WTC11 (cell line): Measurements from ENCODE around the gene MTUS2. TPM values are rescaled to one million over a fixed set of nuclear protein-coding genes. Genes with fewer than 3 reads are reported as not detected.

Experiments
- ATAC-seq: fragments of 200-7000 bp; cut with Tn5 transposase; 2 replicates; pipeline ENCODE4 v1.10.0; 2021; ENCODE audit warnings: mild to moderate bottlenecking, moderate library complexity
- CTCF ChIA-PET: fragments of 300-600 bp; sonication (Branson Sonifier 250); formaldehyde crosslinking; loops from one replicate; lab custom pipeline; 2021; ENCODE audit warnings: antibody characterized with exemption; lab: Charles Lee
- POLR2A ChIA-PET: fragments of 350-600 bp; sonication (Branson Sonifier 250); formaldehyde crosslinking; loops from one replicate; lab custom pipeline; 2021; ENCODE audit warnings: antibody characterized with exemption; lab: Charles Lee
- DNase-seq: peaks from one replicate; pipeline ENCODE4 v3.0.0; 2021; ENCODE audit warnings: low spot score
- H3K27ac Mint-ChIP-seq: 2 replicates; pipeline ENCODE4 v1.8.0; 2021; ENCODE audit warnings: mixed read lengths
- H3K27me3 Mint-ChIP-seq: 2 replicates; pipeline ENCODE4 v1.8.0; 2021; ENCODE audit warnings: low read depth, mild to moderate bottlenecking, moderate library complexity, mixed read lengths
- H3K36me3 Mint-ChIP-seq: 2 replicates; pipeline ENCODE4 v1.8.0; 2021; ENCODE audit warnings: mixed read lengths
- H3K4me1 Mint-ChIP-seq: 2 replicates; pipeline ENCODE4 v1.8.0; 2022; ENCODE audit warnings: mixed read lengths
- H3K4me3 Mint-ChIP-seq: 2 replicates; pipeline ENCODE4 v1.8.0; 2021; ENCODE audit warnings: mild to moderate bottlenecking, moderate library complexity, mixed read lengths
- H3K9me3 Mint-ChIP-seq: 2 replicates; pipeline ENCODE4 v1.8.0; 2021; ENCODE audit warnings: mixed read lengths
- CREB1 ChIP-seq: sonication (generic); formaldehyde crosslinking; IDR thresholded peaks from 2 replicates; pipeline ENCODE4 v1.8.0; 2023; ENCODE audit warnings: mild to moderate bottlenecking, missing genetic modification reagents
- CREM ChIP-seq: sonication (generic); formaldehyde crosslinking; IDR thresholded peaks from 2 replicates; pipeline ENCODE4 v1.8.1; 2022; ENCODE audit warnings: mild to moderate bottlenecking, missing genetic modification reagents, moderate library complexity
- EMX1 ChIP-seq: fragments of 250-450 bp; sonication (Bioruptor Pico); IDR thresholded peaks from 2 replicates; pipeline ENCODE4 v1.8.0; 2021; ENCODE audit warnings: mild to moderate bottlenecking
- FOXK1 ChIP-seq: sonication (generic); formaldehyde crosslinking; IDR thresholded peaks from 2 replicates; pipeline ENCODE4 v1.8.0; 2022; ENCODE audit warnings: mild to moderate bottlenecking, moderate library complexity, missing genetic modification reagents
- GRHL2 ChIP-seq: fragments of 250-450 bp; sonication (Bioruptor Pico); IDR thresholded peaks from 2 replicates; pipeline ENCODE4 v1.8.0; 2022; ENCODE audit warnings: mild to moderate bottlenecking, moderate library complexity; ENCODE audit not compliant: insufficient replicate concordance, severe bottlenecking
- IRF2 ChIP-seq: sonication (generic); formaldehyde crosslinking; IDR thresholded peaks from 2 replicates; pipeline ENCODE4 v1.8.0; 2022; ENCODE audit warnings: low read depth, missing genetic modification reagents, borderline replicate concordance
- KAT7 ChIP-seq: sonication (generic); formaldehyde crosslinking; IDR thresholded peaks from 2 replicates; pipeline ENCODE4 v1.8.1; 2023; ENCODE audit warnings: missing genetic modification reagents, mild to moderate bottlenecking, borderline replicate concordance
- NFATC4 ChIP-seq: fragments of 250-450 bp; sonication (Bioruptor Pico); IDR thresholded peaks from 2 replicates; pipeline ENCODE4 v1.9.0; 2021; ENCODE audit warnings: mild to moderate bottlenecking
- OVOL2 ChIP-seq: fragments of 250-450 bp; sonication (Bioruptor Pico); IDR thresholded peaks from 2 replicates; pipeline ENCODE4 v1.9.0; 2021; ENCODE audit warnings: mild to moderate bottlenecking, borderline replicate concordance
- RORB ChIP-seq: fragments of 250-450 bp; sonication (Bioruptor Pico); IDR thresholded peaks from 2 replicates; pipeline ENCODE4 v1.9.0; 2021; ENCODE audit warnings: mild to moderate bottlenecking
- ZNF219 ChIP-seq: sonication (generic); formaldehyde crosslinking; IDR thresholded peaks from 2 replicates; pipeline ENCODE4 v1.8.0; 2023; ENCODE audit warnings: missing genetic modification reagents, mild to moderate bottlenecking, borderline replicate concordance
- ZNF317 ChIP-seq: sonication (generic); formaldehyde crosslinking; IDR thresholded peaks from 2 replicates; pipeline ENCODE4 v1.8.1; 2023; ENCODE audit warnings: low read depth, mild to moderate bottlenecking, moderate library complexity, missing genetic modification reagents, borderline replicate concordance
- ZNF416 ChIP-seq: fragments of 250-450 bp; sonication (Bioruptor Pico); IDR thresholded peaks from 2 replicates; pipeline ENCODE4 v1.9.0; 2021; ENCODE audit warnings: mild to moderate bottlenecking, inconsistent platforms
- total RNA-seq: library from RNA; stranded (reverse); gene quantifications from 3 replicates; pipeline ENCODE4 v1.2.3, GENCODE V29; 2021
- TF ChIP-seq, protein P1 (sequence below): sonication (generic); formaldehyde crosslinking; IDR thresholded peaks from 2 replicates; pipeline ENCODE4 v1.8.1; 2022; ENCODE audit warnings: missing genetic modification reagents, borderline replicate concordance
- TF ChIP-seq, protein P2 (sequence below): fragments of 250-450 bp; sonication (Bioruptor Pico); IDR thresholded peaks from 2 replicates; pipeline ENCODE4 v1.8.0; 2021; ENCODE audit warnings: mild to moderate bottlenecking
- TF ChIP-seq, protein P3 (sequence below): sonication (generic); formaldehyde crosslinking; IDR thresholded peaks from 2 replicates; pipeline ENCODE4 v1.8.0; 2022; ENCODE audit warnings: mild to moderate bottlenecking, missing genetic modification reagents
- TF ChIP-seq, protein P4 (sequence below): sonication (generic); formaldehyde crosslinking; conservative IDR thresholded peaks from 2 replicates; pipeline ENCODE4 v1.8.1; 2022; ENCODE audit warnings: mild to moderate bottlenecking, missing genetic modification reagents
- TF ChIP-seq, protein P5 (sequence below): sonication (generic); formaldehyde crosslinking; IDR thresholded peaks from 2 replicates; pipeline ENCODE4 v1.8.1; 2023; ENCODE audit warnings: mild to moderate bottlenecking, missing genetic modification reagents
- TF ChIP-seq, protein P6 (sequence below): sonication (generic); formaldehyde crosslinking; IDR thresholded peaks from 2 replicates; pipeline ENCODE4 v1.8.1; 2023; ENCODE audit warnings: mild to moderate bottlenecking, missing genetic modification reagents
- TF ChIP-seq, protein P7 (sequence below): sonication (generic); formaldehyde crosslinking; IDR thresholded peaks from 2 replicates; pipeline ENCODE4 v1.8.1; 2022; ENCODE audit warnings: mild to moderate bottlenecking, missing genetic modification reagents, moderate library complexity, borderline replicate concordance
- TF ChIP-seq, protein P8 (sequence below): sonication (generic); formaldehyde crosslinking; IDR thresholded peaks from 2 replicates; pipeline ENCODE4 v1.8.0; 2022; ENCODE audit warnings: missing genetic modification reagents

Gene MTUS2
- total RNA-seq, 1 experiment from 2014 or later: 0.22 TPM

DNA sequence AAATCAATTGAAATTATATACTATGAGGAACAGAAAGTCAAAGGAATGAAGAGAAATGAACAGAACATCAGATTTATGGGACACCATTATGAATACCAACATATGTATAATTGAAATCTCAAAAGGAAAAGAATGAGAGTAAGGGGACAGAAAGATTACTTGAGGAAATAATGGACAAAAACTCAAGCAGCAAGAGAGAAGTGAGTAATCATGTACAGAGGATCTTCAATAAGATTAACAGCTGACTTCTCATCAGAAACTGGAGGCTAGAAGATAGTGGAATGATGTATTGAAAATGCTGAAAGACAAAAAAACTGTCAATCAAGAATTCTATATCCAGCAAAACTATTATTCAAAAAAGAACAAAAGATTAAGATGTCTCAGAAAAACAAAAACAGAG is 10.4 kb downstream of the MTUS2 start:
- CTCF ChIA-PET: no interaction called here
- Mint-ChIP-seq H3K9me3 (peaks cover 51% of the 10 kb centered on the region), H3K4me1 (no peaks in the 10 kb centered on the region), H3K27me3 (peaks cover 16% of the 10 kb centered on the region), H3K36me3 (peaks cover 31% of the 10 kb centered on the region), H3K27ac (no peak overlapping the region), H3K4me3 (no peak overlapping the region)
- POLR2A ChIA-PET: no interaction called here
- ATAC-seq: no peak
- TF ChIP-seq, protein P1, sequence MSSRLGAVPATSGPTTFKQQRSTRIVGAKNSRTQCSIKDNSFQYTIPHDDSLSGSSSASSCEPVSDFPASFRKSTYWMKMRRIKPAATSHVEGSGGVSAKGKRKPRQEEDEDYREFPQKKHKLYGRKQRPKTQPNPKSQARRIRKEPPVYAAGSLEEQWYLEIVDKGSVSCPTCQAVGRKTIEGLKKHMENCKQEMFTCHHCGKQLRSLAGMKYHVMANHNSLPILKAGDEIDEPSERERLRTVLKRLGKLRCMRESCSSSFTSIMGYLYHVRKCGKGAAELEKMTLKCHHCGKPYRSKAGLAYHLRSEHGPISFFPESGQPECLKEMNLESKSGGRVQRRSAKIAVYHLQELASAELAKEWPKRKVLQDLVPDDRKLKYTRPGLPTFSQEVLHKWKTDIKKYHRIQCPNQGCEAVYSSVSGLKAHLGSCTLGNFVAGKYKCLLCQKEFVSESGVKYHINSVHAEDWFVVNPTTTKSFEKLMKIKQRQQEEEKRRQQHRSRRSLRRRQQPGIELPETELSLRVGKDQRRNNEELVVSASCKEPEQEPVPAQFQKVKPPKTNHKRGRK: no peak
- TF ChIP-seq ZNF317: peak; percentile 94
- no peak for DNase-seq

DNA sequence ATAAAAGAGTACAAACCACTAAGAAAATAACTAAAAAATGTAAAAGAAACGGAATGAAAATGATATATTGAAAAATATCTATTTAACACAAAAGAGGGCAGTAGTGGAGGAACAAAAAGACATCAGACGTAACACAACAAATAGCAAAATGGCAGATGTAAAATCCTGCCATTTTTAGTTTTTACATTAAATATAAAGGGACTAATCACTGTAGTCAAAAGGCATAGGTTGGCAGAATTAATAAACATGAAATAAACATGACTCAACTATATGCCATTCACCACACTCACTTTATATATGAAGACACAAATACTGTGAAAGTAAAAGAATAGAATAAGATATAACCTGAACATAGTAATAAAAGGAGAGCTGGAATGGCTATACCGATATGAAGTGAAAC is 11.0 kb downstream of the MTUS2 start:
- no peaks in the 10 kb centered on the region for H3K4me1 Mint-ChIP-seq
- ATAC-seq: no peak
- DNase-seq: no peak
- H3K27ac Mint-ChIP-seq: no peak overlapping the region
- peaks cover 51% of the 10 kb centered on the region for H3K9me3 Mint-ChIP-seq
- peaks cover 31% of the 10 kb centered on the region for H3K36me3 Mint-ChIP-seq
- CTCF ChIA-PET: no interaction called here
- H3K4me3 Mint-ChIP-seq: no peak overlapping the region
- TF ChIP-seq FOXK1 (CRISPR knock-in tag) (no peak), KAT7 (CRISPR knock-in tag) (no peak), OVOL2 (CRISPR knock-in tag) (no peak), CREB1 (CRISPR knock-in tag) (no peak), ZNF219 (no peak), ZNF416 (no peak), GRHL2 (CRISPR knock-in tag) (no peak), EMX1 (CRISPR knock-in tag) (no peak), CREM (no peak), IRF2 (CRISPR knock-in tag) (no peak), RORB (CRISPR knock-in tag) (no peak), NFATC4 (CRISPR knock-in tag) (no peak)
- TF ChIP-seq, protein P2, sequence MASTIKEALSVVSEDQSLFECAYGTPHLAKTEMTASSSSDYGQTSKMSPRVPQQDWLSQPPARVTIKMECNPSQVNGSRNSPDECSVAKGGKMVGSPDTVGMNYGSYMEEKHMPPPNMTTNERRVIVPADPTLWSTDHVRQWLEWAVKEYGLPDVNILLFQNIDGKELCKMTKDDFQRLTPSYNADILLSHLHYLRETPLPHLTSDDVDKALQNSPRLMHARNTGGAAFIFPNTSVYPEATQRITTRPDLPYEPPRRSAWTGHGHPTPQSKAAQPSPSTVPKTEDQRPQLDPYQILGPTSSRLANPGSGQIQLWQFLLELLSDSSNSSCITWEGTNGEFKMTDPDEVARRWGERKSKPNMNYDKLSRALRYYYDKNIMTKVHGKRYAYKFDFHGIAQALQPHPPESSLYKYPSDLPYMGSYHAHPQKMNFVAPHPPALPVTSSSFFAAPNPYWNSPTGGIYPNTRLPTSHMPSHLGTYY: no peak
- TF ChIP-seq, protein P3, sequence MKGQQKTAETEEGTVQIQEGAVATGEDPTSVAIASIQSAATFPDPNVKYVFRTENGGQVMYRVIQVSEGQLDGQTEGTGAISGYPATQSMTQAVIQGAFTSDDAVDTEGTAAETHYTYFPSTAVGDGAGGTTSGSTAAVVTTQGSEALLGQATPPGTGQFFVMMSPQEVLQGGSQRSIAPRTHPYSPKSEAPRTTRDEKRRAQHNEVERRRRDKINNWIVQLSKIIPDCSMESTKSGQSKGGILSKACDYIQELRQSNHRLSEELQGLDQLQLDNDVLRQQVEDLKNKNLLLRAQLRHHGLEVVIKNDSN (CRISPR knock-in tag): no peak
- TF ChIP-seq, protein P4, sequence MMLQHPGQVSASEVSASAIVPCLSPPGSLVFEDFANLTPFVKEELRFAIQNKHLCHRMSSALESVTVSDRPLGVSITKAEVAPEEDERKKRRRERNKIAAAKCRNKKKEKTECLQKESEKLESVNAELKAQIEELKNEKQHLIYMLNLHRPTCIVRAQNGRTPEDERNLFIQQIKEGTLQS: no peak
- TF ChIP-seq, protein P5, sequence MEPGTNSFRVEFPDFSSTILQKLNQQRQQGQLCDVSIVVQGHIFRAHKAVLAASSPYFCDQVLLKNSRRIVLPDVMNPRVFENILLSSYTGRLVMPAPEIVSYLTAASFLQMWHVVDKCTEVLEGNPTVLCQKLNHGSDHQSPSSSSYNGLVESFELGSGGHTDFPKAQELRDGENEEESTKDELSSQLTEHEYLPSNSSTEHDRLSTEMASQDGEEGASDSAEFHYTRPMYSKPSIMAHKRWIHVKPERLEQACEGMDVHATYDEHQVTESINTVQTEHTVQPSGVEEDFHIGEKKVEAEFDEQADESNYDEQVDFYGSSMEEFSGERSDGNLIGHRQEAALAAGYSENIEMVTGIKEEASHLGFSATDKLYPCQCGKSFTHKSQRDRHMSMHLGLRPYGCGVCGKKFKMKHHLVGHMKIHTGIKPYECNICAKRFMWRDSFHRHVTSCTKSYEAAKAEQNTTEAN (CRISPR knock-in tag): no peak
- TF ChIP-seq, protein P6, sequence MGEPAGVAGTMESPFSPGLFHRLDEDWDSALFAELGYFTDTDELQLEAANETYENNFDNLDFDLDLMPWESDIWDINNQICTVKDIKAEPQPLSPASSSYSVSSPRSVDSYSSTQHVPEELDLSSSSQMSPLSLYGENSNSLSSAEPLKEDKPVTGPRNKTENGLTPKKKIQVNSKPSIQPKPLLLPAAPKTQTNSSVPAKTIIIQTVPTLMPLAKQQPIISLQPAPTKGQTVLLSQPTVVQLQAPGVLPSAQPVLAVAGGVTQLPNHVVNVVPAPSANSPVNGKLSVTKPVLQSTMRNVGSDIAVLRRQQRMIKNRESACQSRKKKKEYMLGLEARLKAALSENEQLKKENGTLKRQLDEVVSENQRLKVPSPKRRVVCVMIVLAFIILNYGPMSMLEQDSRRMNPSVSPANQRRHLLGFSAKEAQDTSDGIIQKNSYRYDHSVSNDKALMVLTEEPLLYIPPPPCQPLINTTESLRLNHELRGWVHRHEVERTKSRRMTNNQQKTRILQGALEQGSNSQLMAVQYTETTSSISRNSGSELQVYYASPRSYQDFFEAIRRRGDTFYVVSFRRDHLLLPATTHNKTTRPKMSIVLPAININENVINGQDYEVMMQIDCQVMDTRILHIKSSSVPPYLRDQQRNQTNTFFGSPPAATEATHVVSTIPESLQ: no peak
- TF ChIP-seq, protein P7, sequence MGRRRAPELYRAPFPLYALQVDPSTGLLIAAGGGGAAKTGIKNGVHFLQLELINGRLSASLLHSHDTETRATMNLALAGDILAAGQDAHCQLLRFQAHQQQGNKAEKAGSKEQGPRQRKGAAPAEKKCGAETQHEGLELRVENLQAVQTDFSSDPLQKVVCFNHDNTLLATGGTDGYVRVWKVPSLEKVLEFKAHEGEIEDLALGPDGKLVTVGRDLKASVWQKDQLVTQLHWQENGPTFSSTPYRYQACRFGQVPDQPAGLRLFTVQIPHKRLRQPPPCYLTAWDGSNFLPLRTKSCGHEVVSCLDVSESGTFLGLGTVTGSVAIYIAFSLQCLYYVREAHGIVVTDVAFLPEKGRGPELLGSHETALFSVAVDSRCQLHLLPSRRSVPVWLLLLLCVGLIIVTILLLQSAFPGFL: no peak
- TF ChIP-seq, protein P8, sequence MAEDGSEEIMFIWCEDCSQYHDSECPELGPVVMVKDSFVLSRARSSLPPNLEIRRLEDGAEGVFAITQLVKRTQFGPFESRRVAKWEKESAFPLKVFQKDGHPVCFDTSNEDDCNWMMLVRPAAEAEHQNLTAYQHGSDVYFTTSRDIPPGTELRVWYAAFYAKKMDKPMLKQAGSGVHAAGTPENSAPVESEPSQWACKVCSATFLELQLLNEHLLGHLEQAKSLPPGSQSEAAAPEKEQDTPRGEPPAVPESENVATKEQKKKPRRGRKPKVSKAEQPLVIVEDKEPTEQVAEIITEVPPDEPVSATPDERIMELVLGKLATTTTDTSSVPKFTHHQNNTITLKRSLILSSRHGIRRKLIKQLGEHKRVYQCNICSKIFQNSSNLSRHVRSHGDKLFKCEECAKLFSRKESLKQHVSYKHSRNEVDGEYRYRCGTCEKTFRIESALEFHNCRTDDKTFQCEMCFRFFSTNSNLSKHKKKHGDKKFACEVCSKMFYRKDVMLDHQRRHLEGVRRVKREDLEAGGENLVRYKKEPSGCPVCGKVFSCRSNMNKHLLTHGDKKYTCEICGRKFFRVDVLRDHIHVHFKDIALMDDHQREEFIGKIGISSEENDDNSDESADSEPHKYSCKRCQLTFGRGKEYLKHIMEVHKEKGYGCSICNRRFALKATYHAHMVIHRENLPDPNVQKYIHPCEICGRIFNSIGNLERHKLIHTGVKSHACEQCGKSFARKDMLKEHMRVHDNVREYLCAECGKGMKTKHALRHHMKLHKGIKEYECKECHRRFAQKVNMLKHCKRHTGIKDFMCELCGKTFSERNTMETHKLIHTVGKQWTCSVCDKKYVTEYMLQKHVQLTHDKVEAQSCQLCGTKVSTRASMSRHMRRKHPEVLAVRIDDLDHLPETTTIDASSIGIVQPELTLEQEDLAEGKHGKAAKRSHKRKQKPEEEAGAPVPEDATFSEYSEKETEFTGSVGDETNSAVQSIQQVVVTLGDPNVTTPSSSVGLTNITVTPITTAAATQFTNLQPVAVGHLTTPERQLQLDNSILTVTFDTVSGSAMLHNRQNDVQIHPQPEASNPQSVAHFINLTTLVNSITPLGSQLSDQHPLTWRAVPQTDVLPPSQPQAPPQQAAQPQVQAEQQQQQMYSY (CRISPR knock-in tag): no peak
- POLR2A ChIA-PET: no interaction called here
- peaks cover 13% of the 10 kb centered on the region for H3K27me3 Mint-ChIP-seq
